GM19023 (cell line): ENCODE data around the gene MPP4.

Experiments used
- ATAC-seq: cut with Tn5 transposase; IDR thresholded peaks from one replicate; pipeline ENCODE4 v1.9.1; 2021; ENCODE audit warnings: mild to moderate bottlenecking, moderate library complexity; ENCODE audit not compliant: unreplicated experiment

MPP4 gene

DNA sequence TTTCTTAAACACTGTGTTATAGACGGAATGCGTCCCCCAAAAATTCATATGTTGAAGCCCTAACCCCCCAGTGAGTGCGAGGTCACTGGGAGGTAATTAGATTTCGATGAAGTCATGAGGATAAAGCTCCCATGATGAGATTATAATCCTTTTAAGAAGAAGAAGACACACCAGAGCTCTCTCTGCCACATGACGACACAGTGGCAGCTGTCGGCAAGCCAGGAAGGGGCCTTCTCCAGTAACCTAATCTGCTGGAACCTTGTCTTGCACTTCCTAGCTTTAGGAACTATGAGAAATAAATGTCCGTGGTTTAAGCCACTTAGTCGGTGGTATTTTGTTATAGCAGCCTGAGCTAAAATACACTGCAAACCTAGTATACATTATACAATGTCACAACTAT is 67.4 kb downstream of the MPP4 start:
- no peak for ATAC-seq

DNA sequence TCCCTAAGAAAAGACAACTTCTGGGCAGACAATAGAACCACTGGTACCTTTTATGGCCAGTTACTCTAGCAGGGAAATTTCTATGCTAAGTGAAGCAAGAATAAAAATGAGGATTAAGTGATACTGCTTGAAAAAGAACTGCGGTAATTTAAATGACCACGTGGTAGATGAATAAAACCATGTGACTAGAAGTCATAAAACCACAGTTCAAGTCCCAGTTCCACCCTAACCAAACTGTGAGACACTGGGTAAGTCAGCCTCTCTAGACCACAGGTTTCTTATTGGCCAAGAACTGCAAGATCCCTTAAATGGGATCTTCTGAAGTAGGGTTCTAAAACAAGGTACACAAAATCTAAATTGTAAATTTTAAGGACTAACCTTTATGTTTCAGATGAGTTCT is 67.9 kb downstream of the MPP4 start:
- ATAC-seq = no peak

DNA sequence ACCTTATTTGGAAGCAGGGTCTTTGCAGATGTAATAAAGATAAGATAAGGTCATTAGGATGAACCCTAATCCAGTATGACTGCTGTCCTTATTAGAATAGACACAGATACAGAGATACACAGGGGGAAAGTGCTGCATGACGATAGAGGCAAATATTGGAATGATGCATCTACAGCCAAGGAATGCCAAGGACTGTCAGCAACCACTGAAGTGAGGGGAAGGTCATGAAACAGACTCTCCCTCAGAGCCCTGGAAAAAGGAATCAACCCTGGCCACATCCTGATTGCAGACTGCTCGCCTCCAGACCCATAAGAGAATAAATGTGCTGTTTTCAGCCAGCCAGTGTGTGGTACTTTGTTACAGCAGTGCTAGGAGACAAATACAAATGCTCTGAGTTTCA is 69.9 kb downstream of the MPP4 start:
- ATAC-seq = no peak

DNA sequence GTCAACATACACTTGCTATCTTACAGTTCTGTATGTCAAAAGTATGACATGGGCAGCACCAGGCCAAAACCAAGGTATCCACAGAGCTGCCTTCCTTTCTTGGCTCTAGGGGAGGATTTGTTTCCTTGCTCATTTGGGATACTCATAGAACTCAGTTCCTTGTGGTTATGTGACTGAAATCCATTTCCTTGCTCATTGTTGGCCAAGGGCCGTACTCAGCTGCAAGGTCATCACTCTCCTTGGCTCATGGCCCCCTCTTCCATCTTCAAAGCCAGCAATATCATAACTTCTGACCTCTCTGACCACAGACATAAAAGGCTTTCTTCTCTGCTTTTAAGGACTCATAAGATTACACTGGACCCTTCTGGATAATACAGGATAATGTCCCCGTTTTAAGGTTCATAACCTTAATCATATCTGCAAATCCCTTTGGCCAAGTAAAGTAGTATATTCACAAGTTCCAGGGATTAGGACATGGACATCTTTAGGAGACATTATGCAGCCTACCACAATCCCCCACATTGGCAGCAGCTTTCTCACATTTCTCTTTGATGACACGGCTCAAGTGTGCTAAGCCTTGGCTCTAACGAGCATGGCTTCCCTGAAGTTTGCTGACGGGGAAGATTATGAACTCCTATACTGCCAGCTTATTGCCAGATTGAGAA is 76.0 kb downstream of the MPP4 start:
- ATAC-seq = no peak

DNA sequence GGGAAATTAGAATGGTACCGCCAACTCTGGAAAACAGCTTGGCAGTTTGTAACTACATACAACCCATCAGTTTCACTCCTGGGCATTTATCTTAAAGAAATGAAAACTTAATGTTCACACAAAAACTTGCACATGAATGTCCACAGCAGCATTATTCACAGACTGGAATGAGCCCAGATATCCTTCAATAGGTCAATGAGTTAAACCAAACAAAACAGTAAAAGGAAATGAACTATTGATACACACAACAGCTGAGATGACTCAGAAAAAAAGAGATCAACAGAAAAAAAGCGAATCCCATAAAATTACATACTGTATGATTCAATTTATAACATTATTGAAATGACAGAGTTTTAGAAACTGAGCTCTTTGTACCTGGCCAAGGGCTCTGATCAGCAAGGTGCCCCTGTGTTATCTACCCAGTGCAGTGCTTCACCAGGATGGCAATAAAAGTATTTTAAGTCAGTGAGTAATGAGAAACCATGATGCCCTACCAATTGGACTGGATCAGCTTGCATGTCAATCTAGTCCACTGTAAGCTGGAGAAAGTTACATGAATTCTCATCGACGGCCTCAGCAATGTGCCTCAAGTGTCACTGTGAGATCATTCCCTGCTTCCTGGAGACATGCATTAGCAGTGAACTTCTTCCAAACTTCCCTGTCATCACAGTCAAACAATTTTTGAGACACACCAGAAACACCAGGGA is 77.0 kb downstream of the MPP4 start:
- no peak for ATAC-seq

DNA sequence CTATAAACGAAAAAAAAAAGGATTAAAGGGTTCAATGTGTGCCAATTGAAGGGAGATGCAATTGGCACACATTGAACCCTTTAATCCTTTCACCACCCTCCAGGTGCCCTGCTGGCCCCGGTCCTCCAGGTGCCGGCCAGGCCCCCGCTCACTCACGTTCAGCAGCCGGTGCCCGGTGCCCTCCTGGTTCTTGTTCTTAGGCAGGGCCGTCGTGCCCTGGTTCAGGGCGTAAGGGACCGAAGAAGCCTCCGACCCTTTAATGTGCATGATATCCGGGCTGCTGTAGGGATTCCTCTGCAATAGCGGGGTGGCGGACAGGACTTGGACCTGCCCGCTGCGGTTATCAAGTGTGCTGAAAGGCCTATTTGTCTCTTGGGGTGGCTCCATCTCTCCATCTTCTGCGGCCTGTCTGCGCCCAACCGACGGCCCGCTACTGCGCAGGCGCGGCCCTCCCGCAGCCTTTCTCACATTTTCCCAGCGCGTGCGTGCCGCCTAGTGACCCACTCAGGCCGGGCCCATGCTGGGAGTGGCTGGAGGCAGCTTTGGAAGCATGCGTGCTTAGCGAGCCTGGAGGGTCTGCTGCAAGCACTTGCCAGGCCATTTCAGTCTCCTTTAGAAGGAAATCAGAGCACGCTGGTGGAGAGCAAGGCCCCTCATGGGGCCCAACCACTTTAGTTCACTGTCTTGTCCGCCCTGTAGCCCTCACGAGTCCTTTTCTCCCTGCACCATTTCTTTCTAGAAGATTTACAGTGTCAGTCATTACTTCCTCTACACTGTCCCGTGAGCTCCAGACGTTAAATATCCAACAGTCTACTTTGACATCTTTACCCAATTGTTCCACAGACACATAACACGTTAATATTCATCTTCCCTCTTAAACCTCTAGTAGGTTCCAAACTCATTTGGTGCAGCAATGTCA is 79.4 kb downstream of the MPP4 start:
- no peak for ATAC-seq

DNA sequence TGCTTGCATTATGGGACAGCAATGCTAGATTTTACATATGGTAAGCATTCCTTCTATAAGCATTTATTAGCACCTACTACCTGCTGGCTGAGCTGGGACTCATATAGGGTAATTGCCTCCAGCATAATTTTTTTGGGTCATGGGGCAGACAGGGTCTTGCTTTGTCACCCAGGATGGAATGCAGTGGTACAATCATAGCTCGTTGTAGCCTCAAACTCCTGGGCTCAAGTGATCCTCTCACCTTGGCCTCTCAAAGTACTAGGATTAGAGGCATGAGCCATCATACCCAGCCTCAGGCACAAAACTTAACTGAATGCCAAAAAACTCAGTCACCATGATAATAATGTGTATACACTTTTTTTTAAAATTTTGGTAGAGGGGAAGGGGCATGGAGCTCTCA is 90.4 kb downstream of the MPP4 start:
- no peak for ATAC-seq

DNA sequence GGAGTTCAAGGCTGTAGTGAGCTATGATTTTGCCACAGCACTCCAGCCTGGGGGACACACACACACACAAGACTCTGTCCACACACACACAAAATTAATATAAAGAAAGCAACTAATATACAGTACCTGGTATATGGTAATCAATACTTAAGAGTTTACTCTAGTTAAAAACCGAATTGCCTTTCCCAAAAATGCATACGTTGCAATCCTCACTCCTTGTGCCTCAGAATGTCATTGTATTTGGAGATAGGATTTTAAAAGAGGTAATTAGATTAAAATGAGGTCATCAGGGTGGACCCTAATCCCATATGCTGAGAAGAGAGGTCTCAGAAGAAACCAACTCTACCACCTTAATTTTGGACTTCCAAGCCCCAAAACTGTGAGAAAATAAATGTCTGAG is 90.9 kb downstream of the MPP4 start:
- no peak for ATAC-seq

DNA sequence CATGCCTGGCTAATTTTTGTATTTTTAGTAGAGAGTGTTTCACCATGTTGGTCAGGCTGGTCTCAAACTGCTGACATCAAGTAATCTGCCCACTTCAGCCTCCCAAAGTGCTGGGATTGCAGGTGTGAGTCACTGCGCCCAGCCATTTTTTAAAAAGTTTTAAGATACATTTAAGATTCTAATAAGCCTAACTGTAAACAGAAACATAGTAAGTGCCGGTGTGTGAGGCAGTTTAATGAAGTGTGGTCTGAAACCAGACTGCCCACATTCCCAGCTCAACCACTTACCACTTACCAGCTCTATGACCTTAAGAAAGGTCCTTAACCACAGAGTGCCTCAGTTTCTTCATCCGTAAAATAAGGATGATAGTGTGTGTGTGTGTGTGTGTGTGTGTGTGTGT is 97.5 kb downstream of the MPP4 start:
- ATAC-seq = no peak

DNA sequence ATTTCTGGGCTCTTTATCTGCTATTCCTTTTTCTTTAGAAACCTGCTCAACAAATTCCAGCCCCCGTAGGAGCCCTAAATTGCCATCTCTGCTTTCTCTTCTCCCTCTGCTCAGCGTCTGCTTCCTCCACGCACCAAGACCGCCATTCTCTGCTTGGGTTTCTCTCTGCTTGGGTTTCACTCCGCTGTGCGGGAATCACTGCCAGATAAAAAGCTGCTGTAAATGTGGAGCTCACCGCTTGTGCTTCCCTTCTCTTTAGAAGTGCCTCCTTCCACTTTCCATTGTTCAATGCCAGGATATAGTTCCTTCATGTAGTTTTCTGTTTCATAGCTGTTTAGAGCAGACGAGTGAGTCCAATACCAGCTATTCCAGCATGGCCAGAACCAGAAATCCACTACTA is 101.0 kb downstream of the MPP4 start:
- ATAC-seq = no peak
